Endothelial cell of umbilical vein (primary cell): ENCODE results near the gene HMGCL. TPM values are rescaled to one million over a fixed set of nuclear protein-coding genes. Genes with fewer than 3 reads are reported as not detected.

Source experiments
- BruUV-seq: library from RNA; stranded (reverse); fragments of 400-500 nt; replicated peaks from 2 replicates; lab custom pipeline; 2021; lab: Mats Ljungman, UMichigan
- CTCF ChIA-PET: fragments of 300-600, 350-600 bp; sonication (Branson Sonifier 250); formaldehyde crosslinking; loops from one replicate; lab custom pipeline; 2021; ENCODE audit warnings: antibody characterized with exemption, inconsistent platforms; lab: Charles Lee
- POLR2A ChIA-PET: fragments of 300-600, 350-600 bp; sonication (Branson Sonifier 250); formaldehyde crosslinking; loops from one replicate; lab custom pipeline; 2021; ENCODE audit warnings: antibody characterized with exemption, inconsistent platforms; lab: Charles Lee
- DNase-seq: peaks from one replicate; pipeline ENCODE4 v3.0.0-alpha.2; 2011; ENCODE audit warnings: low read depth, low spot score
- FAIRE-seq: peaks from 2 replicates; lab custom pipeline; 2011; peaks lifted over from hg19 to GRCh38; lab: Jason Lieb, UNC
- H2AFZ ChIP-seq: 2 replicates; pipeline ENCODE4 v1.6.0; 2012; ENCODE audit warnings: low read depth, low read length, control low read depth, inconsistent platforms
- H3K27ac ChIP-seq: 2 replicates; pipeline ENCODE4 v1.5.1; 2011; ENCODE audit warnings: low read depth, mild to moderate bottlenecking, control low read depth, low read length, moderate library complexity; ENCODE audit not compliant: insufficient read depth
- H3K27me3 ChIP-seq, 2 experiments: 2 replicates each; pipeline versions ENCODE4 v1.6.0 to v1.6.1; 2011; ENCODE audit warnings: low read length in 2 of 2, mixed read lengths in 1 of 2; ENCODE audit not compliant: control insufficient read depth in 2 of 2, insufficient read depth in 2 of 2
- H3K36me3 ChIP-seq, 2 experiments: 2 replicates in 1 of 2; 3 replicates in 1 of 2; pipeline ENCODE4 v1.5.1; 2011; ENCODE audit warnings: low read length in 2 of 2, mild to moderate bottlenecking in 1 of 2, moderate library complexity in 1 of 2; ENCODE audit not compliant: control insufficient read depth in 2 of 2, insufficient read depth in 2 of 2; ENCODE audit errors: extremely low read depth in 1 of 2
- H3K4me1 ChIP-seq: 3 replicates; pipeline ENCODE4 v1.5.1; 2011; ENCODE audit warnings: mild to moderate bottlenecking, low read length; ENCODE audit not compliant: control insufficient read depth, insufficient read depth; ENCODE audit errors: extremely low read depth
- H3K4me2 ChIP-seq: 2 replicates; pipeline ENCODE4 v1.6.1; 2011; ENCODE audit warnings: low read length, control low read depth, mixed read lengths; ENCODE audit not compliant: insufficient read depth
- H3K4me3 ChIP-seq, 3 experiments: fragments of 200-600 bp in 1 of 3; sonication (generic), shearing (Covaris generic) in 1 of 3; replicated peaks in 1 of 3; 2 replicates each; pipeline ENCODE4 v1.5.1; 2011 to 2016; ENCODE audit warnings: control low read depth in 3 of 3, low read length in 3 of 3, mild to moderate bottlenecking in 2 of 3, inconsistent platforms in 1 of 3, low read depth in 1 of 3, moderate library complexity in 1 of 3; ENCODE audit not compliant: insufficient read depth in 1 of 3
- H3K79me2 ChIP-seq: 2 replicates; pipeline ENCODE4 v1.6.0; 2012; ENCODE audit warnings: low read length, inconsistent platforms; ENCODE audit not compliant: control insufficient read depth, insufficient read depth
- H3K9ac ChIP-seq: replicated peaks from 2 replicates; pipeline ENCODE3; 2011; ENCODE audit warnings: low read length, control low read depth; ENCODE audit not compliant: insufficient read depth; ENCODE audit errors: extremely low read depth
- H3K9me1 ChIP-seq: replicated peaks from 3 replicates; pipeline ENCODE4 v1.6.0; 2011; ENCODE audit warnings: mild to moderate bottlenecking, low read length; ENCODE audit not compliant: control insufficient read depth, insufficient read depth; ENCODE audit errors: extremely low read depth
- H3K9me3 ChIP-seq: replicated peaks from 2 replicates; pipeline ENCODE4 v1.5.1; 2012; ENCODE audit warnings: low read length, inconsistent platforms; ENCODE audit not compliant: control insufficient read depth, insufficient read depth
- H4K20me1 ChIP-seq: replicated peaks from 2 replicates; pipeline ENCODE3; 2011; ENCODE audit warnings: mild to moderate bottlenecking, low read length; ENCODE audit not compliant: control insufficient read depth, insufficient read depth; ENCODE audit errors: extremely low read depth
- EZH2 ChIP-seq: IDR thresholded peaks from 2 replicates; pipeline ENCODE4 v1.6.1; 2012; ENCODE audit warnings: borderline replicate concordance, low read depth, mild to moderate bottlenecking, moderate library complexity, low read length, inconsistent platforms; ENCODE audit not compliant: severe bottlenecking
- FOS ChIP-seq: IDR thresholded peaks from 2 replicates; pipeline ENCODE4 v1.6.1; 2011; ENCODE audit warnings: mild to moderate bottlenecking, low read length, moderate library complexity, borderline replicate concordance; ENCODE audit not compliant: insufficient read depth
- GATA2 ChIP-seq: IDR thresholded peaks from 2 replicates; pipeline ENCODE4 v1.7.0; 2011; ENCODE audit warnings: low read depth, mild to moderate bottlenecking, moderate library complexity, mixed read lengths, low read length; ENCODE audit not compliant: insufficient read length, insufficient read depth
- JUN ChIP-seq: IDR thresholded peaks from 2 replicates; pipeline ENCODE4 v1.6.1; 2011; ENCODE audit warnings: borderline replicate concordance, low read depth; ENCODE audit not compliant: insufficient read length, insufficient read depth
- MYC ChIP-seq: IDR thresholded peaks from one replicate; pipeline ENCODE4 v1.6.1; 2011; ENCODE audit warnings: mild to moderate bottlenecking, low read depth, low read length
- POLR2A ChIP-seq: IDR thresholded peaks from 2 replicates; pipeline ENCODE4 v1.6.1; 2012; ENCODE audit warnings: low read depth, mild to moderate bottlenecking, control low read depth, low read length
- POLR2AphosphoS5 ChIP-seq: IDR thresholded peaks from 2 replicates; pipeline ENCODE4 v1.6.1; 2012; ENCODE audit warnings: low read depth, mild to moderate bottlenecking, control low read depth, low read length, moderate library complexity; ENCODE audit not compliant: insufficient read depth
- dilution Hi-C: fragments of 300-500 bp; cut with MboI; formaldehyde crosslinking; loops from one replicate; pipeline ENCODE4 v1.15.0; 2019; ENCODE audit warnings: low sequenced_read_pairs; ENCODE audit not compliant: extremely low pct_ligation_motif_present
- intact Hi-C: fragments of 100-400 bp; cut with micrococcal nuclease; formaldehyde crosslinking; loops from one replicate; pipeline ENCODE4 v1.10.0; 2022
- polyA plus RNA-seq, 4 experiments: library from polyadenylated mRNA; depleted of rRNA in 3 of 4; stranded (reverse) in 3 of 4; unstranded in 1 of 4; fragments of >200 nt; gene quantifications; 2 replicates each; pipeline versions ENCODE4 v1.2.1 to v1.2.3, GENCODE V29; 2011 to 2012; ENCODE audit warnings: missing spikeins in 1 of 4
- total RNA-seq: library from RNA; stranded (reverse); gene quantifications from 2 replicates; pipeline ENCODE4 v1.2.3, GENCODE V29; 2021
- TF ChIP-seq, protein P1 (sequence below): IDR thresholded peaks from 2 replicates; pipeline ENCODE4 v1.6.1; 2011; ENCODE audit not compliant: insufficient read depth, insufficient read length
- TF ChIP-seq, protein P2 (sequence below), 2 donors: IDR thresholded peaks; 1 replicate in 1 of 2; 2 replicates in 1 of 2; pipeline ENCODE4 v1.5.1; 2011; ENCODE audit warnings: low read length in 2 of 2, mild to moderate bottlenecking in 2 of 2, moderate library complexity in 2 of 2, control low read depth in 1 of 2, inconsistent platforms in 1 of 2, low read depth in 1 of 2; ENCODE audit not compliant: insufficient read depth in 1 of 2; ENCODE audit errors: extremely low read depth in 1 of 2

The HMGCL gene
- total and polyA plus RNA-seq, 2 donors (not counting 3 experiments of a cell fraction or from before 2014, with no cell fraction given), result 24.2 to 30.0 TPM

DNA sequence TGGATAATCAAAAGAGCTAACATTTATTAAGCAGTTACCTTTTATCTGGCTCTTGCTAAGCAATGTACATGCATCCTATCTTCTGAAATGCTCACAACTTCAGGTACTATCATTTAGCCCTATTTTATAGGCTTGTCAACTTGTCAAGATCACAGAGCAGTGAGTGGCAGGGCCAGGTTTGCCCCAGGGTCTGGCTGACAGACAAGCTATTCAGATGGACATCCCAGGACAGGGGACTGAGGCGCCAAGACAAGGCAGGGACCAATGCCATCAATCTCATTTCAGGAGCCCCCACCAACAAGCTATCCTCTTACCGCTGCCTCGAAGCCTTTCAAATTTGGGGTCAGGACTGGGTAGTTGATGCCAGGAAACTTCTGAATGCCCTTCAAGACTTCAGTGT, 8.9 kb downstream of the HMGCL start:
- no peak overlapping the region for H3K9ac ChIP-seq
- no peak overlapping the region for H2AFZ ChIP-seq
- no peaks in the 10 kb centered on the region for H3K79me2 ChIP-seq
- no peaks in the 10 kb centered on the region for H3K4me1 ChIP-seq
- H4K20me1 ChIP-seq, result no peaks in the 10 kb centered on the region
- TF ChIP-seq EZH2 (no peak), JUN (no peak), POLR2AphosphoS5 (no peak), POLR2A (no peak), GATA2 (no peak), FOS (no peak), MYC (no peak)
- TF ChIP-seq, protein P1, sequence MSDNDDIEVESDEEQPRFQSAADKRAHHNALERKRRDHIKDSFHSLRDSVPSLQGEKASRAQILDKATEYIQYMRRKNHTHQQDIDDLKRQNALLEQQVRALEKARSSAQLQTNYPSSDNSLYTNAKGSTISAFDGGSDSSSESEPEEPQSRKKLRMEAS, result no peak
- TF ChIP-seq, protein P2, sequence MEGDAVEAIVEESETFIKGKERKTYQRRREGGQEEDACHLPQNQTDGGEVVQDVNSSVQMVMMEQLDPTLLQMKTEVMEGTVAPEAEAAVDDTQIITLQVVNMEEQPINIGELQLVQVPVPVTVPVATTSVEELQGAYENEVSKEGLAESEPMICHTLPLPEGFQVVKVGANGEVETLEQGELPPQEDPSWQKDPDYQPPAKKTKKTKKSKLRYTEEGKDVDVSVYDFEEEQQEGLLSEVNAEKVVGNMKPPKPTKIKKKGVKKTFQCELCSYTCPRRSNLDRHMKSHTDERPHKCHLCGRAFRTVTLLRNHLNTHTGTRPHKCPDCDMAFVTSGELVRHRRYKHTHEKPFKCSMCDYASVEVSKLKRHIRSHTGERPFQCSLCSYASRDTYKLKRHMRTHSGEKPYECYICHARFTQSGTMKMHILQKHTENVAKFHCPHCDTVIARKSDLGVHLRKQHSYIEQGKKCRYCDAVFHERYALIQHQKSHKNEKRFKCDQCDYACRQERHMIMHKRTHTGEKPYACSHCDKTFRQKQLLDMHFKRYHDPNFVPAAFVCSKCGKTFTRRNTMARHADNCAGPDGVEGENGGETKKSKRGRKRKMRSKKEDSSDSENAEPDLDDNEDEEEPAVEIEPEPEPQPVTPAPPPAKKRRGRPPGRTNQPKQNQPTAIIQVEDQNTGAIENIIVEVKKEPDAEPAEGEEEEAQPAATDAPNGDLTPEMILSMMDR (IDR thresholded peaks at IDR 0.05; ENCODE audit: extremely low read depth in 1 of 2, insufficient read depth in 1 of 2, low read depth in 1 of 2, low read length in 2 of 2), result no peak
- H3K4me3 ChIP-seq, result no peak overlapping the region
- no peak overlapping the region for H3K4me2 ChIP-seq
- no TSS peak for BruUV-seq
- intact Hi-C loops, result no loop called here
- DNase-seq (no peak), FAIRE-seq (no peak)
- CTCF ChIA-PET, result interaction anchor here (0.7 to 1.2 kb wide), 2 partner anchors 100 to 725 kb away, joined by 3 read pairs; no protein-coding TSS in a partner anchor
- H3K9me3 ChIP-seq, result no peaks in the 10 kb centered on the region
- dilution Hi-C loops, result no loop called here
- POLR2A ChIA-PET, result interaction anchor here (1.7 kb wide), 1 partner anchor 9 kb away, joined by 5 read pairs; the partner anchor contains the start of gene HMGCL
- peaks cover 0 to 19% of the 10 kb centered on the region in 2 experiments for H3K36me3 ChIP-seq
- no peak overlapping the region for H3K27ac ChIP-seq
- H3K9me1 ChIP-seq, result no peaks in the 10 kb centered on the region
- no peaks in the 10 kb centered on the region for H3K27me3 ChIP-seq
